ENCODE results near the gene LIPH. TPM values are rescaled to one million over a fixed set of nuclear protein-coding genes. Genes with fewer than 3 reads are reported as not detected.

Gene LIPH
- total and polyA plus RNA-seq, 2 of the 8 experiments (the other 6 are each of a cell fraction or from before 2014, with no cell fraction given) = 0.08 TPM; not detected in 1

- TF ChIP-seq NRF1 (IDR thresholded peaks at IDR 0.05; ENCODE audit: low read depth, low read length) = no peak
- no peak for TF ChIP-seq SAP30 (IDR thresholded peaks at IDR 0.05; ENCODE audit: insufficient read depth, insufficient replicate concordance, low read length)
- TF ChIP-seq CTCF (IDR thresholded peaks at IDR 0.05; ENCODE audit: control extremely low read depth in 1 of 3, insufficient read depth in 1 of 3, low read depth in 1 of 3, low read length in 3 of 3) = no peak
- TF ChIP-seq USF2 (IDR thresholded peaks at IDR 0.05; ENCODE audit: low read length) = no peak
- no peak for TF ChIP-seq SRF (IDR thresholded peaks at IDR 0.05; ENCODE audit: low read depth, low read length)
- TF ChIP-seq E2F6 (IDR thresholded peaks at IDR 0.05) = no peak
- TF ChIP-seq TEAD4 (IDR thresholded peaks at IDR 0.05; ENCODE audit: low read depth, low read length) = no peak
Observed at GRCh38 chr3:185584686-185585085, 32.3 kb upstream of the LIPH start (continued).

Measured in H1 (cell line).